Measurements from ENCODE around the gene PLXNB2.
A peak's percentile ranks its signal among the peaks of the same experiment; 100 is the strongest.

Gene PLXNB2

DNA sequence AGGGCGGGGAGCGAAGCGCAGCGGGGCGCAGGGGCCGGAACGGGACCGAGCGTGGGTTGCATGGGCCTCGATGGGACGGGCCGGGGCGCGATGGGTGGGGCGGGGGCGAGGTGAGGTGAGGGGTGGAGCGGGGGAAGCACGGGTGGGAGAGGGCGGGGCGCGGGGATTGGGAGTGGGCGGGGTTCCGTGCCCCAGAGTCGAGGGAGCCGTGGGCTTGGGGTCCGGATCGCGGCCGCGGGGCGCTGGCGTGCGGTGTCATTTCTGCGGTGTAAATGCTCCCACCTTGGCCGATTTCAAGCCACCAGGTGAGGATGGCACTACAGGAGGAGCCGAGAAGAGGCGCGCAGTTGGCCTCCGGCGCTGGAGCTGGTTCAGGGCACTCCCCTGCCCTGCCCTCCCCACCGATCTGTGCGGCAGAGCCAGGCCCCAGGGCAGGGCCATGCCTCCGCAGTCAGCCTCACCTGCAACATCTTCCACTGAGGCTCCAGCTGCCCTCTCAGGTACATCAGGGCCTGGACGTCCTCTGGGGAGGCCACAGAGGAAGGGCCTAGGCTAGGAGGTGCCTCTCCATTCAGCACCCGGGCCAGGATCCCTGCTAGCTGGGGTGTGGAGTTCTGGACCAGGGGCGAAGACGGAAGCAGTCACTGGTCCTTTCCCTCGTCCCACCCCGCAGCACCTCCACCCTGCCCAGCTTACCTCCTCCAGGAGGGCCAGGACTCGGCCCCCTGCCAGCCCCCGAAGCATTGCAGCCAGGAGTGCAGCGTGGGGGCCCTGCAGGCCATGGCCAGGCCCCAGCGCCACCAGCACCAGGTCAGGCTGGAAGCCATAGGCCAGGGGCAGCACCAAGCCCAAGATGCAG, 62.0 kb downstream of the PLXNB2 start:
- Histone ChIP-seq H3K4me1 (peaks cover 8% of the 10 kb centered on the region), H3K36me3 (replicated peaks) (peaks cover 45% of the 10 kb centered on the region), H3K4me3 (peak overlapping the region; percentile 100), H3K9me3 (no peaks in the 10 kb centered on the region), H3K27me3 (ENCODE audit: low read depth) (no peaks in the 10 kb centered on the region)
- DNase-seq (ENCODE audit: low spot score in 2 of 2): no peak
- in situ Hi-C loops (cut with MboI; ENCODE audit: low sequenced_read_pairs): no loop called here

DNA sequence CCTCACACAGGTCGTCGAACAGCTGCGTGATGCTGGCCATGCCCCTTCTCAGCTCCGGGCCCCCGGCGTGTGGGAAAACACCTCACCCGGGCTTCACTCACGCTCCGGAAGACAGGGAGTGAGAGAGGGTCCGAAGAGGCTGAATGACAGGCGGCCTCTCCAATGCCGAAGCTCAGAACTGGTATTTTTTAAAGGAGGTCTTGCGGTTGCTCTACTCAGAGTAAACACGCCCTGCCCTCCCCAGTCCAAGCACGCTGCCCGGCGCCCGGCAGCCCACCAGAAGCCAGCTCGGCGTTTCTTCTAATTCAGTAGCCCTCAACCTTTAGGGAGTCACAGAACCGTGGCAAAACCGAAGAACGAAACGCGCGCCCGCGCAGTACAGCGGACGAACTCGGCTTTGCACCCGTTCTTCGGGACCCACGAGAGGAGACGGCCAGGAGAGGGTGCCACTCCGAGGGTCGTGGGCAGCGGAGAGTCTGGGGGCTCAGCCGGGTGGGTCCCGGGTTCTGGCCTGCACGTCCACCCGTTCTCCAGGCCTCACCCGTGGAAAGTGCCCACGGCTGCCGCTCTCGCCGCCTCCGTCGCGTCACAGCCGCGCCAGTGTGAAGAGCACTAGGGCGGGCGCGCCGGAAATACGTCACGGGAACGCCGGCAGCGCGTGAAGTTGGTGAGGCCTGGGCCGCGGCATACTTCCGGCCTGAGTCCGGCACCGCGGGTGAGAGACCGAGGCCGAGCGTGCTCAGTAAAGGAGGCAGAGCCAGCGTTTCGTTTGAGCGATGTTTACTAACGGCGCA, 62.8 kb downstream of the PLXNB2 start, which contains the start of gene TUBGCP6:
Gene TUBGCP6 (minus strand): TSS at position 604 of the 794 bp plus-strand sequence. CDS start 564 bp downstream, at position 40.
- DNase-seq (ENCODE audit: low spot score in 2 of 2): peak; percentile 89 to 94
- Histone ChIP-seq H3K27me3 (ENCODE audit: low read depth) (no peaks in the 10 kb centered on the region), H3K4me3 (peak within 1 kb of the TSS; percentile 100), H3K4me1 (peaks cover 3% of the 10 kb centered on the region; the same call in 1 of the 2 replicates), H3K36me3 (replicated peaks) (peaks cover 46% of the 10 kb centered on the region), H3K9me3 (no peaks in the 10 kb centered on the region)
- in situ Hi-C loops (cut with MboI; ENCODE audit: low sequenced_read_pairs): no loop called here

DNA sequence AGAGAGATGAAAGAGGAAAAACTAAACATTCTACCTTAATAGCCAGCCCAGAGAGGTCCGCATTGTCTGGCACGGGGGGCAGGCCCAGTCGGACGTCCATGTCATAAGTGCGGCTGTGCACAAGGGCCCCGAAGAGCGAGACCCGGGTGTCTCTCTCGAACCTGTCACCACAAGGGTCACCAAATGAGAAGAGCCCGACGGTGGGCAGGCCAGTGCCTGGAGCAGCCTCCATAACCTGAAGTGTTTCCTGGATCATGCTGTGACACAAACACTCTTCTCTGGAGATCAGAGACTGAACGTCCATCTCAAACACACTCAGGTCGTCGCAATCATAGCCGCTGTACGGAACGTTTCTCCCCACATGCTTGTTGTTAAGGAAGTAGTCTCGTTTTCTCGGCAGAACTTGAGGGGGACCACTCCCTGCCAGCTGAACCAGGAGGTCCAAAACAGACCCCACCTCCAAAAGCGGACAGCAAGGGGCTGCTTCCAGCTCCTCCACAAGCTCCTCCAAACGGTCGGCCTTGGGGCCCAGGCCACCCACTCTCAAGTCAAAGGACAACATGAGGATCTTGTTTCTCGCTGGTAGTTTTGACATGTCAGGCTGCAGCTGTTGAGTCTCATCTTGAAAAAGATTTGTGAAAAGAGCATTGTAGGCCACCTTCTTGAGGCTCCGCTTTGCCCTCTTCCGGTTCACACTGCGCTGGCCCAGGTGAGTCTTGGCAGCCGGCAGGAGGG, 63.6 kb downstream of the PLXNB2 start:
- H3K4me1 ChIP-seq: peaks cover 3% of the 10 kb centered on the region; the same call in 1 of the 2 replicates
- H3K9me3 ChIP-seq: no peaks in the 10 kb centered on the region
- in situ Hi-C loops (cut with MboI; ENCODE audit: low sequenced_read_pairs): no loop called here
- peaks cover 43% of the 10 kb centered on the region for H3K36me3 ChIP-seq (replicated peaks)
- H3K27me3 ChIP-seq (ENCODE audit: low read depth): no peaks in the 10 kb centered on the region
- H3K4me3 ChIP-seq: peak overlapping the region; percentile 100
- DNase-seq (ENCODE audit: low spot score in 2 of 2): no peak

- in situ Hi-C loops (cut with MboI; ENCODE audit: low sequenced_read_pairs): no loop called here
- H3K4me1 ChIP-seq: peaks cover 3% of the 10 kb centered on the region; the same call in 1 of the 2 replicates
- H3K36me3 ChIP-seq (replicated peaks): peaks cover 31% of the 10 kb centered on the region
- H3K27me3 ChIP-seq (ENCODE audit: low read depth): no peaks in the 10 kb centered on the region
- DNase-seq (ENCODE audit: low spot score in 2 of 2): peak in 1 of 2 experiments; percentile 11
- peak overlapping the region; percentile 100 for H3K4me3 ChIP-seq
- H3K9me3 ChIP-seq: no peaks in the 10 kb centered on the region
Measured at GRCh38 chr22:50242406-50242949, 65.0 kb downstream of the PLXNB2 start.

DNA sequence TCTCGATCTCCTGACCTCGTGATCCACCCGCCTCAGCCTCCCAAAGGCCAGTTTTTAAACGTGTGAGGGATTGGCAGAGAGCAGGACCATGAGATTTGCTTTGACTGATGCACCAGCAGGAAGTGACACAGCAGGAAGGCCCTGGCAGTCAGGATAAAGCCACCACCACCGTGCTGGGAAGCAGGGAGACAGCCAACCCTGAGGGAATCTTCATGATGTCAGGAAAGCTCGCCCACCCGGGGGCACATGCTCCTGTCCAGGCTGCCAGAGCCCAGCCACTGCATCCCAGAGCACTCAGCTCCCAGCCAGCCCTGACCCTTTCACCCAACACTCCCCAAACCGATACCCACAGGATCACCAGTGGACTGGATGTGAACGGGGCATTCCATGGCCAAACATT, 68.7 kb downstream of the PLXNB2 start:
- peaks cover 3% of the 10 kb centered on the region; the same call in 1 of the 2 replicates for H3K4me1 ChIP-seq
- 0 out of 2 replicates have a peak, but pooled peaks cover 5% of the 10 kb centered on the region for H3K36me3 ChIP-seq (replicated peaks)
- in situ Hi-C loops (cut with MboI; ENCODE audit: low sequenced_read_pairs): no loop called here

GRCh38 chr22:50236731-50237409, 70.6 kb downstream of the PLXNB2 start:
- H3K4me3 ChIP-seq: no peak overlapping the region
- 0 out of 2 replicates have a peak, but pooled peaks cover 5% of the 10 kb centered on the region for H3K36me3 ChIP-seq (replicated peaks)
- in situ Hi-C loops (cut with MboI; ENCODE audit: low sequenced_read_pairs): no loop called here
- no peak for DNase-seq (ENCODE audit: low spot score in 2 of 2)
- H3K27me3 ChIP-seq (ENCODE audit: low read depth): no peaks in the 10 kb centered on the region
- H3K4me1 ChIP-seq: peaks cover 3% of the 10 kb centered on the region; the same call in 1 of the 2 replicates
- no peaks in the 10 kb centered on the region for H3K9me3 ChIP-seq

More for the DNA sequence above, 68.7 kb downstream of the PLXNB2 start:
- Histone ChIP-seq H3K9me3 (no peaks in the 10 kb centered on the region), H3K4me3 (no peak overlapping the region), H3K27me3 (ENCODE audit: low read depth) (no peaks in the 10 kb centered on the region)
- DNase-seq (ENCODE audit: low spot score in 2 of 2): no peak

DNA sequence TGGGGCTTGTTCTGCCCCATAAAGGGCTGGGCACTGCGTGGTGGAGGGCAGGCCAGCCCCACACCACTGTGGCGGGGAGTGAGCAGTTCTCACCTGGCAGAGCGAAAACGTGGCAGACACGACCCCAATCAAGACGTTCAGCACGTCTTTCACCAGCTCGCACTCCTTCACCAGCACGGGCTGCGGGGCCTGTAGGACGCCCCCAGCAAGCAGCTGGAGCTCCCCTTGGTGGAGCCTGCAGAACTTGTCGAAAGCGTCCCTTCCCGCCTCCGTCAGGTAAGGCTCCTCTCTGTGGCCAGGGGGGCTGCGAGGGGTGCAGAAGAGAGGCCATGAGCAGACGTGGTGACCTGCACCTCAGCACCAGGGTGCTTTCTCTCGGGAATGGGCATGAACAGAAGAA, 74.2 kb downstream of the PLXNB2 start:
- no peaks in the 10 kb centered on the region for H3K9me3 ChIP-seq
- 0 out of 2 replicates have a peak, but pooled peaks cover 6% of the 10 kb centered on the region for H3K36me3 ChIP-seq (replicated peaks)
- in situ Hi-C loops (cut with MboI; ENCODE audit: low sequenced_read_pairs): no loop called here
- H3K4me3 ChIP-seq: no peak overlapping the region
- no peaks in the 10 kb centered on the region for H3K27me3 ChIP-seq (ENCODE audit: low read depth)
- DNase-seq (ENCODE audit: low spot score in 2 of 2): no peak
- H3K4me1 ChIP-seq: no peaks in the 10 kb centered on the region

- H3K27me3 ChIP-seq (ENCODE audit: low read depth): no peaks in the 10 kb centered on the region
Measured at GRCh38 chr22:50232481-50233151, 74.8 kb downstream of the PLXNB2 start.

DNA sequence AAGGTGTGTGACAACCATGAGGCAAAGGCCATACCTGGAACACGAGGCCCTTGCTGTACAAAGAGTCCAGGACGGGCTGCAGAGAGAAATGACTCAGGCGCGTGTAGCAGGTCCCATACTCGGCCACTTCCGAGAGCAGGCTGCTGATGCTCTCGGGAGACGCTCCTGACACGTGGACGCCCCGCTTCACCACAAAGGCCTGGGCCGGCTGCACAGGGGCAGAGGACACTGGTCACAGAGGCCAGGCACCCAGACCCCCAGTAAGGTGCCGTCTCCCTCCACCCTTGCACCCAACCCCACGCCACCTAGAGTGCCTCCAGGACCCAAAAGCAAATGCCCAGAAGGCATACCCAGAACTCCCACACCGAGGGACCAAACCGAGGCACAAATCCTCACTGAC, 78.1 kb downstream of the PLXNB2 start:
- in situ Hi-C loops (cut with MboI; ENCODE audit: low sequenced_read_pairs): no loop called here
- Histone ChIP-seq H3K27me3 (ENCODE audit: low read depth) (no peaks in the 10 kb centered on the region), H3K4me1 (no peaks in the 10 kb centered on the region), H3K36me3 (replicated peaks) (peaks cover 15% of the 10 kb centered on the region), H3K9me3 (no peaks in the 10 kb centered on the region), H3K4me3 (no peak overlapping the region)
- no peak for DNase-seq (ENCODE audit: low spot score in 2 of 2)

More at GRCh38 chr22:50232481-50233151, 74.8 kb downstream of the PLXNB2 start:
- H3K9me3 ChIP-seq: no peaks in the 10 kb centered on the region
- H3K4me1 ChIP-seq: no peaks in the 10 kb centered on the region
- DNase-seq (ENCODE audit: low spot score in 2 of 2): no peak
- H3K4me3 ChIP-seq: no peak overlapping the region
- 0 out of 2 replicates have a peak, but pooled peaks cover 6% of the 10 kb centered on the region for H3K36me3 ChIP-seq (replicated peaks)
- in situ Hi-C loops (cut with MboI; ENCODE audit: low sequenced_read_pairs): no loop called here

DNA sequence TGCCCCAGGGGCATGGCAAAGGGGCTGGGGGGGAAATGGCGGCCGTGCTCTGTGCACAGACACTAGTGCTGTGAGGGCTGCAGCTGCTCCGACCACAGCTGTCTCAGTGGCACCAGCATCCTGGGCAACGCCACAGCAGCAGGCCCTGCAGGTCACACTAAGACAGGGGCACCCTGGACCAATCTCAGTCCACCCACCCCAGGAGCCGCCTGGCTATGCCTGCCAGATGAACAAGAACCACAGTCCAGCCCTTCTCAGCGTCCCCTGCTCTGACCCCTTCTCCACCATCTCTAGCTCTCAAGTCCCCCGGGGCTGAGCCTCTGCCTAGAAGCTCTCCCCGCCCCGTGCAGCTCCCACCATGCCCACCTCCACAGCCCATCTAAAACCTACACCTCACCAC, 79.1 kb downstream of the PLXNB2 start:
- H3K4me1 ChIP-seq: no peaks in the 10 kb centered on the region
- no peaks in the 10 kb centered on the region for H3K27me3 ChIP-seq (ENCODE audit: low read depth)
- H3K36me3 ChIP-seq (replicated peaks): peaks cover 21% of the 10 kb centered on the region
- DNase-seq (ENCODE audit: low spot score in 2 of 2): no peak
- no peak overlapping the region for H3K4me3 ChIP-seq
- no peaks in the 10 kb centered on the region for H3K9me3 ChIP-seq
- in situ Hi-C loops (cut with MboI; ENCODE audit: low sequenced_read_pairs): no loop called here

DNA sequence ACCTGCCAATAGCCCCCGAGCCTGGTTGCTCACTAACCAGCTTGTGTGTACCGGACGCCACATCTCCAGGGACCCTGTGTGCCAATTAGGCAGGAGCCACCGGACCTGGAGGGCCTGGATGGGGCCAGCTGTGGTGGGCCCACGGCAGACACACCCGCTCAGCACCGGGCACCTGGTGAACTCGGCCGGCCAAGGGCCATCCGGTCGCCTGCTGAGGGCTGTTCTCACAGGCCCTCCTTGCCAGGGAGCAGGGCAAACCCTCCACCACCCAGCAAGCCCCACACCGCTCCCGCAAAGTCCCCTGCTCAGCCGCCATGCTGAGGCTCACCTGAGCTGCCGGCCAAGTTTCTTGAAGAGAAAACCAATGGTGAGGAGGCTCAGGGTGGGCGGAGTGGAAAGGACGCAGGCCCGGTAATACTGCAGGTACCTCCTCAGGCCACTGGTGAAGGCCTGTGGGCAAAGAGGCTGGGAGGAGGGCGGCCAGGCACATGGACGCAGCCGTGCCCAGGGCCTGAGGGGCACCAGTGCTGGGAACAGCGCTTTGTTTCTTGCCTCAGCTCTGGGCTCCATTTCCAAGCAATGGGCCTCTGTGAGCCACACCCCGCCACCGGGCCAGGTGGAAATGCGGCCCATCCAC, 79.7 kb downstream of the PLXNB2 start:
- in situ Hi-C loops (cut with MboI; ENCODE audit: low sequenced_read_pairs): no loop called here
- Histone ChIP-seq H3K27me3 (ENCODE audit: low read depth) (no peaks in the 10 kb centered on the region), H3K4me3 (no peak overlapping the region), H3K36me3 (replicated peaks) (peaks cover 28% of the 10 kb centered on the region), H3K9me3 (no peaks in the 10 kb centered on the region), H3K4me1 (no peaks in the 10 kb centered on the region)
- no peak for DNase-seq (ENCODE audit: low spot score in 2 of 2)

- Histone ChIP-seq H3K9me3 (no peaks in the 10 kb centered on the region), H3K4me1 (no peaks in the 10 kb centered on the region), H3K4me3 (no peak overlapping the region), H3K27me3 (ENCODE audit: low read depth) (no peaks in the 10 kb centered on the region), H3K36me3 (replicated peaks) (peaks cover 36% of the 10 kb centered on the region)
- in situ Hi-C loops (cut with MboI; ENCODE audit: low sequenced_read_pairs): no loop called here
- no peak for DNase-seq (ENCODE audit: low spot score in 2 of 2)
Measured at GRCh38 chr22:50226875-50227165, 80.6 kb downstream of the PLXNB2 start.
